Panc1 (cell line): ENCODE measurements around the gene ELK3.

Experiments used
- POLR2AphosphoS5 ChIP-seq: IDR thresholded peaks from 2 replicates; pipeline ENCODE4 v1.6.1; 2012; ENCODE audit warnings: mild to moderate bottlenecking, low read depth, low read length, moderate library complexity
- SIN3A ChIP-seq: IDR thresholded peaks from 2 replicates; pipeline ENCODE4 v1.6.1; 2012; ENCODE audit warnings: low read depth, mild to moderate bottlenecking, low read length, moderate library complexity, borderline replicate concordance; ENCODE audit not compliant: insufficient read depth
- TCF7L2 ChIP-seq: IDR thresholded peaks from 2 replicates; pipeline ENCODE4 v1.6.1; 2011; ENCODE audit warnings: mild to moderate bottlenecking, low read depth, low read length, inconsistent platforms
- TF ChIP-seq, protein P1 (sequence below): fragments of 450-650 bp; IDR thresholded peaks from 2 replicates; pipeline ENCODE4 v1.5.1; 2017; ENCODE audit warnings: mild to moderate bottlenecking

DNA sequence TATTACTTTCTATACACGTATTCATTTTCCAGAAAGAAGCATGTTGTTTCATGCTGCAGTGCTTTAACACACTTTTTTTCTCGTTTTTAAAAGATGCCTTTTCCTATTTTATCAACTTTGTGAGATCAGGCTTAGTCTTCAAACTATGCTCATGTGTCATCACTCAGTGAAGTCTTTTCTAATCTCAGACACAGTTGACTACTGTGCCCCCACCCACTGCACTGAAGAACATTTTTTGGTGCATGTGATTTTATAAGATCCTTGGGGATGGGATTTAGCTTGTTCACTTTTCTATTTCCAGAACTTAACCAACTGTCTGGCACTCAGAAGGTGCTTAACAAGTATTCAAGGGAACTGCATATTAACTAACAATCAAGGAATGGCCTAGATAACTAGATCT is 120.5 kb downstream of the ELK3 start:
- TF ChIP-seq, protein P1, sequence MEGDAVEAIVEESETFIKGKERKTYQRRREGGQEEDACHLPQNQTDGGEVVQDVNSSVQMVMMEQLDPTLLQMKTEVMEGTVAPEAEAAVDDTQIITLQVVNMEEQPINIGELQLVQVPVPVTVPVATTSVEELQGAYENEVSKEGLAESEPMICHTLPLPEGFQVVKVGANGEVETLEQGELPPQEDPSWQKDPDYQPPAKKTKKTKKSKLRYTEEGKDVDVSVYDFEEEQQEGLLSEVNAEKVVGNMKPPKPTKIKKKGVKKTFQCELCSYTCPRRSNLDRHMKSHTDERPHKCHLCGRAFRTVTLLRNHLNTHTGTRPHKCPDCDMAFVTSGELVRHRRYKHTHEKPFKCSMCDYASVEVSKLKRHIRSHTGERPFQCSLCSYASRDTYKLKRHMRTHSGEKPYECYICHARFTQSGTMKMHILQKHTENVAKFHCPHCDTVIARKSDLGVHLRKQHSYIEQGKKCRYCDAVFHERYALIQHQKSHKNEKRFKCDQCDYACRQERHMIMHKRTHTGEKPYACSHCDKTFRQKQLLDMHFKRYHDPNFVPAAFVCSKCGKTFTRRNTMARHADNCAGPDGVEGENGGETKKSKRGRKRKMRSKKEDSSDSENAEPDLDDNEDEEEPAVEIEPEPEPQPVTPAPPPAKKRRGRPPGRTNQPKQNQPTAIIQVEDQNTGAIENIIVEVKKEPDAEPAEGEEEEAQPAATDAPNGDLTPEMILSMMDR: no peak
- no peak for TF ChIP-seq TCF7L2
- no peak for TF ChIP-seq SIN3A
- TF ChIP-seq POLR2AphosphoS5: no peak
